ENCODE measurements around the gene OR6K2.

Gene OR6K2, protein sequence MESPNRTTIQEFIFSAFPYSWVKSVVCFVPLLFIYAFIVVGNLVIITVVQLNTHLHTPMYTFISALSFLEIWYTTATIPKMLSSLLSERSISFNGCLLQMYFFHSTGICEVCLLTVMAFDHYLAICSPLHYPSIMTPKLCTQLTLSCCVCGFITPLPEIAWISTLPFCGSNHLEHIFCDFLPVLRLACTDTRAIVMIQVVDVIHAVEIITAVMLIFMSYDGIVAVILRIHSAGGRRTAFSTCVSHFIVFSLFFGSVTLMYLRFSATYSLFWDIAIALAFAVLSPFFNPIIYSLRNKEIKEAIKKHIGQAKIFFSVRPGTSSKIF

DNA sequence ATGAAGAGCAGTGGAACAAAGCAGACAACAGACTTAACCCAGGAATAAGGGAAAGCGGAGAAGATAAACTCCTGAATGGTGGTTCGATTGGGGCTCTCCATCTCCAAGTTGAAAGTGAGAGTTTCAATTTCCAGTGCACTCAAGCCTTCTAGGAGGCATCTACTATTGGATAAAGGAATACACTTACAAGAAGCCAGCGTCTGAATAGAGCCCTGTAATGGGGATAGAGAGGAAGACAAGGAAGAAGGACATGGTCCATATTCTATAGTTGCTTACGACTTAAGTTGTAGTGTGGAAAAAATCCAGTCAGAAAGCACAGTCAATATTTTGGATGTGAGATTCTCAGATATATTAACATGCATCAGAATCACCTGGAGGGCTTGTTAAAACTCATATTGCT, at the start of gene OR6K2:
TSS of gene OR6K2 (minus strand) at position 101 of the 400 bp plus-strand sequence. CDS start at position 101, 0 bp downstream.
- no peak for DNase-seq (ENCODE audit: low spot score)
- TF ChIP-seq, protein P1, sequence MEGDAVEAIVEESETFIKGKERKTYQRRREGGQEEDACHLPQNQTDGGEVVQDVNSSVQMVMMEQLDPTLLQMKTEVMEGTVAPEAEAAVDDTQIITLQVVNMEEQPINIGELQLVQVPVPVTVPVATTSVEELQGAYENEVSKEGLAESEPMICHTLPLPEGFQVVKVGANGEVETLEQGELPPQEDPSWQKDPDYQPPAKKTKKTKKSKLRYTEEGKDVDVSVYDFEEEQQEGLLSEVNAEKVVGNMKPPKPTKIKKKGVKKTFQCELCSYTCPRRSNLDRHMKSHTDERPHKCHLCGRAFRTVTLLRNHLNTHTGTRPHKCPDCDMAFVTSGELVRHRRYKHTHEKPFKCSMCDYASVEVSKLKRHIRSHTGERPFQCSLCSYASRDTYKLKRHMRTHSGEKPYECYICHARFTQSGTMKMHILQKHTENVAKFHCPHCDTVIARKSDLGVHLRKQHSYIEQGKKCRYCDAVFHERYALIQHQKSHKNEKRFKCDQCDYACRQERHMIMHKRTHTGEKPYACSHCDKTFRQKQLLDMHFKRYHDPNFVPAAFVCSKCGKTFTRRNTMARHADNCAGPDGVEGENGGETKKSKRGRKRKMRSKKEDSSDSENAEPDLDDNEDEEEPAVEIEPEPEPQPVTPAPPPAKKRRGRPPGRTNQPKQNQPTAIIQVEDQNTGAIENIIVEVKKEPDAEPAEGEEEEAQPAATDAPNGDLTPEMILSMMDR (IDR thresholded peaks at IDR 0.05): no peak
- no peak within 1 kb of the TSS for H3K27ac ChIP-seq
- no peak within 1 kb of the TSS for H3K4me3 ChIP-seq

DNA sequence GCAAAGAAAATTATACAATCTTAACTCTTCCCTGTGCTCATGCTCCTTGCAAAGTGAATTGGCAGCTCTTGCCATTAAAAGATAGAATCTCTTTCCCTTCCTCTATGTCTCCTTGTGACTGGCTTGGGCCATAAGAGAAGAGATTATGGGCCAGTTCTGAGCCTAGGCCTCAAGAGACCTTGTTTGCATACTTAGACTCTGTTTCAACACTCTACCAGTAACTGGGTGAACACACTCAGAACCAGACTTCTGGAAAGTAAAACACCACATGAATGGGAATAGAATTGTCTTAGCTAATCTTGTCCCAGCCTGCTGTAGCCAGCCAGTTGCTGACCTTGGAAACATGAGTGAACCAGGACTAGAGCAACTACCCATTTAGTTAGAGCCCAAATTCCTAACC, 35.4 kb upstream of the OR6K2 start:
- TF ChIP-seq, protein P1 (IDR thresholded peaks at IDR 0.05): no peak
- DNase-seq (ENCODE audit: low spot score): no peak
- H3K4me3 ChIP-seq: no peak overlapping the region
- H3K27ac ChIP-seq: no peak overlapping the region

DNA sequence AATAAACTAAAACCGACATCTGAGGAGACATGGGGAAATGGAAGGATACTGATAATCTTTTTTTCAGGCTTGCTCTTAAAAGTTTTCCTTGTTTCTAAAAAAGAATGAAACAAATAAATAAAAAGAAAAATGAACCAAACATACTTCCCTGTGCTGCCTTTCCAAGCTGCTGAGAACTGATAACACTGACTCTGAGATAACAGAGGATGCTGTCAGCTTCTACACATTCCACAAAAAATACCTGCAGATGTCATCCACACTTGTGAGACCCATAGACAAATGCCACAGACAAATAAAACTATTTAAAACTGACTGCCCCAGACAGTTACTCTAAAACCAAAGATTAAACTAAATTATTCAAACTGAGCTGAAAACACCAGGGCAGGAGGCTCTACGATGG, 32.1 kb upstream of the OR6K2 start:
- no peak overlapping the region for H3K4me3 ChIP-seq
- TF ChIP-seq, protein P1 (IDR thresholded peaks at IDR 0.05): no peak
- no peak for DNase-seq (ENCODE audit: low spot score)
- H3K27ac ChIP-seq: no peak overlapping the region

DNA sequence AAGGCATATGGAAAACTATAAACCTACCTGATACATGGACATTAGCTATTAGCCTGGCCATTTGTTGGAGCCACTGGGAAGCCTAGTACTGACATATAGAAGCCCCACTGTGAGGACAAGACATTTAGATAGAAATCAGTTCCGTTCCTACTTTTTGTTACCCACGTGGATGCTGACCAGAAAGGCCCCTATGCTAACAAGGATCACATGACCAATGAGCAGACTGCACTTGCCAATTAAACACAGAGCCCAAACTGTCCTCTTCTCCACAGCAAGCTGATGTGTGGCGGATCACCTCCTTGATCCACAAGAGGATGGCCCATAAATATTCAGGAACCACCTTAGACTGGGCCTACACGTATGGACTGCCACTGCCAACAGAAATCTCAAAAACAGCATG, 31.3 kb upstream of the OR6K2 start:
- no peak overlapping the region for H3K4me3 ChIP-seq
- DNase-seq (ENCODE audit: low spot score): no peak
- TF ChIP-seq, protein P1 (IDR thresholded peaks at IDR 0.05): no peak
- H3K27ac ChIP-seq: no peak overlapping the region

DNA sequence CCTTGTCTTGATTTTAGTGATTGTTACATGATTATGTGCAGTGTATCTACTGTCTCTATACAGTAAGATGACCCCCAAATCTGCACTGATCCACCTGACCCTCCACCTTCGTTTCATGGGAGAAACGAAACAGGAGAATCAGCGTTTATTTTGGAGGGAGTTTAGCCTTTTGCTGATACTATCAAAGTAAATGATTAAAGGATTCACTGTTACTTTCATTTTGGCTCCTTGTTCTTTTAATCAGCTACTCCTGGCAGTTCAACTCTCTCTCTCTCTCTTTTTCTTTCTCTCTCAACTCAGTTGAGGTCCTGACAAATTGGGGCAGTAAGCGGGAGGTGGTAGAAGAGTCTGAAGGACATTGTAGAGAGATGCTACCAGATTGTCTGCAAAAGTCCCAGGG, 30.0 kb upstream of the OR6K2 start:
- Histone ChIP-seq H3K27ac (no peak overlapping the region), H3K4me3 (no peak overlapping the region)
- no peak for DNase-seq (ENCODE audit: low spot score)
- TF ChIP-seq, protein P1 (IDR thresholded peaks at IDR 0.05): no peak

DNA sequence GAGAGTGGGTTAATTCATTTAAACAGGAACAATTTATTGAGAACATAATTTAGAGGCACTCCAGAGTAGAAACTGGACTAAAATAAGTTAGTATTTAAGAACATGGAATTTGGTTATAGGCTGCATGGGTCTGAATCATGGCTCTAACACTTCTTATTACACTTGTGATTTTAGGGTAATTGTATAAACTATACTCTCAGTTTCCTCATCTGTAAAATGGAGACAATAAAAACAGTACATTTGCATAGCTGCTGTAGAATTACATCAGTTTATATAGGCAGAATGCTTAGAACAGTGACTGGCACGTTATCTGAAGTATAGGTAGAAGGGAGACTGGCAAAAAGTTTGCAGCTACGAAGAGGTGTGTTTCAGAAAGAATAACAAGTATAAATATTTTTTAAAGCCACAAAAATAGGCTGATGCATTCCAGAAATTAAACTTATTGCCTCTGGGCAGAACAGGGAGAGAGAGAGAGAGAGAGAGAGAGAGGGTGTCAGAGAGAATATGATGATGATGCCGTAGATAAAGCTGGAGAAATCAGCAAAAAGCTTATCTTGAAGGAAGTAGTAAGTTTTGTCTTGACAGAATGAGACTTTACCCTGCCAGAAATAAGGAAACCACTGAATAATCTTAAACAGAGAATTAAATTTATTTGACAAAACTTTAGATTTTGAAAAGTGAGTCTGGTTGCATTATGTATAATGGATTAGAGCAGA, 28.2 kb upstream of the OR6K2 start:
- no peak overlapping the region for H3K27ac ChIP-seq
- H3K4me3 ChIP-seq: no peak overlapping the region
- TF ChIP-seq, protein P1 (IDR thresholded peaks at IDR 0.05): no peak
- no peak for DNase-seq (ENCODE audit: low spot score)

DNA sequence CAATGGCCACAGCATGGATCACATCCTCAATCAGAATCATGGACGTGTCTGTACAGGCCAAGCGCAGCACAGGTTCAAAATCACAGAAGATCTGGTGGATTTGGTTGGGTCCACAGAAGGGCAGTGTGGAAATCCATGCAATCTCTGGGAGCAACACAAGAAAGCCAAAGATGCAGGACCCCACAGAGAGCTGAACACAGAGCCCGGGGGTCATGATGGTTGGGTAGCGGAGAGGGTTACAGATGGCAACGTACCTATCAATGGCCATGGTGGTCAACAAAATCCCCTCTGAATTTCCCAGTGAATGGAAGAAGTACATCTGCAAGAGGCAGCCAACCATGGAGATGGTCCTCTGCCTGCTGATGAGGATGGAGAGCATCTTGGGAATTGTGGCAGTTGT, 24.0 kb upstream of the OR6K2 start:
- TF ChIP-seq, protein P1 (IDR thresholded peaks at IDR 0.05): no peak
- DNase-seq (ENCODE audit: low spot score): no peak
- Histone ChIP-seq H3K27ac (no peak overlapping the region), H3K4me3 (no peak overlapping the region)
